Peyer's patch (tissue), 4 donors: ENCODE data around the gene MSH2.

Experiments
- CTCF ChIP-seq, 6 experiments: fragments of 450-650 bp in 4 of 6; fragments of 200-600 bp in 2 of 6; sonication (generic) in 1 of 6; IDR thresholded peaks; one replicate each; pipeline ENCODE4 v1.5.1; 2017 to 2019; ENCODE audit warnings: antibody characterized with exemption in 6 of 6, mild to moderate bottlenecking in 3 of 6, moderate library complexity in 1 of 6
- POLR2A ChIP-seq, 2 donors: fragments of 450-650 bp; IDR thresholded peaks; one replicate each; pipeline ENCODE4 v1.5.1; 2017; ENCODE audit warnings: antibody characterized with exemption in 2 of 2, mild to moderate bottlenecking in 2 of 2, moderate library complexity in 2 of 2

DNA sequence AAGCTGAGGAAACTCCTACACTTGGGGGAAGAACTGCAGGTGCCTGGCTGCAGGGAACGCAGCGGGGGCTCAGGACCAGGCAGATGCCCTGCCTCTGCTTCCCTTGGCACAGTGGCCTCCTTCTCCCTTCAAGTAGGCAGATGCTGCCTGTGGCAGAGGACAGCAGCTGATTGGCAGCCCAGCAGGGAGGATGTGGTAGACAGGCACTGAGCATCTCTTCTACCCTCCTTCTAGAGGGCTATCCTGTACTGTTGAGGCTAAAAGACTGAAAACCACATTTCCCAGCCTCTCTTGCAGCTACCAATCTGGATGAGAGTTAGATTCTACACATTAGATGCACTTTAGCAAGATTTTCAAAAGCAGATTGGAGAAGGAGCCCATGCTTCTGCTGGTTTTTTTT is 105.7 kb downstream of the MSH2 start:
- no peak for TF ChIP-seq POLR2A (IDR thresholded peaks at IDR 0.05)
- no peak for TF ChIP-seq CTCF (IDR thresholded peaks at IDR 0.05)
